IPS-20b (cell line): ENCODE data around the gene CDH13.

Experiments used
- H3K27ac ChIP-seq: one replicate; pipeline ENCODE4 v1.5.1; 2013; ENCODE audit warnings: low read length
- H3K27me3 ChIP-seq: 2 replicates; pipeline ENCODE4 v1.6.1; 2013; ENCODE audit warnings: mild to moderate bottlenecking, low read length, inconsistent platforms; ENCODE audit not compliant: insufficient read depth
- H3K36me3 ChIP-seq: 2 replicates; pipeline ENCODE4 v1.6.1; 2013; ENCODE audit warnings: low read depth, mild to moderate bottlenecking, inconsistent platforms, low read length, moderate library complexity; ENCODE audit not compliant: insufficient read depth
- H3K4me1 ChIP-seq: 2 replicates; pipeline ENCODE4 v1.6.1; 2013; ENCODE audit warnings: mild to moderate bottlenecking, control low read depth, inconsistent platforms, low read length, moderate library complexity; ENCODE audit not compliant: insufficient read depth
- H3K4me3 ChIP-seq: 2 replicates; pipeline ENCODE4 v1.5.1; 2013; ENCODE audit warnings: mild to moderate bottlenecking, low read length, inconsistent platforms
- H3K9ac ChIP-seq: 2 replicates; pipeline ENCODE4 v1.6.1; 2013; ENCODE audit warnings: low read depth, mild to moderate bottlenecking, inconsistent platforms, low read length, moderate library complexity
- H3K9me3 ChIP-seq: 2 replicates; pipeline ENCODE4 v1.6.1; 2013; ENCODE audit warnings: mild to moderate bottlenecking, low read depth, low read length, inconsistent platforms; ENCODE audit not compliant: insufficient read depth

CDH13 gene

GRCh38 chr16:82999711-83000110 is 372.9 kb downstream of the CDH13 start:
- H3K9me3 ChIP-seq = no peaks in the 10 kb centered on the region
- H3K4me3 ChIP-seq = no peak overlapping the region
- no peaks in the 10 kb centered on the region for H3K36me3 ChIP-seq
- no peak overlapping the region for H3K27ac ChIP-seq
- H3K9ac ChIP-seq = no peak overlapping the region
- H3K4me1 ChIP-seq = no peaks in the 10 kb centered on the region
- H3K27me3 ChIP-seq = no peaks in the 10 kb centered on the region

GRCh38 chr16:83002351-83003334 is 375.9 kb downstream of the CDH13 start:
- H3K4me3 ChIP-seq = no peak overlapping the region
- no peaks in the 10 kb centered on the region for H3K27me3 ChIP-seq
- H3K27ac ChIP-seq = no peak overlapping the region

GRCh38 chr16:83004868-83005652 is 378.3 kb downstream of the CDH13 start:
- Histone ChIP-seq H3K9ac (no peak overlapping the region), H3K27ac (no peak overlapping the region), H3K4me3 (no peak overlapping the region), H3K9me3 (no peaks in the 10 kb centered on the region), H3K4me1 (no peaks in the 10 kb centered on the region), H3K36me3 (no peaks in the 10 kb centered on the region), H3K27me3 (no peaks in the 10 kb centered on the region)

More at GRCh38 chr16:83002351-83003334, 375.9 kb downstream of the CDH13 start:
- Histone ChIP-seq H3K9me3 (no peaks in the 10 kb centered on the region), H3K4me1 (no peaks in the 10 kb centered on the region), H3K36me3 (no peaks in the 10 kb centered on the region), H3K9ac (no peak overlapping the region)

GRCh38 chr16:83005653-83006160 is 378.9 kb downstream of the CDH13 start:
- Histone ChIP-seq H3K9me3 (no peaks in the 10 kb centered on the region), H3K27me3 (no peaks in the 10 kb centered on the region), H3K36me3 (no peaks in the 10 kb centered on the region), H3K4me3 (no peak overlapping the region), H3K27ac (no peak overlapping the region), H3K9ac (no peak overlapping the region), H3K4me1 (no peaks in the 10 kb centered on the region)

- H3K4me1 ChIP-seq = no peaks in the 10 kb centered on the region
- no peak overlapping the region for H3K27ac ChIP-seq
- H3K4me3 ChIP-seq = no peak overlapping the region
- H3K9me3 ChIP-seq = no peaks in the 10 kb centered on the region
- no peak overlapping the region for H3K9ac ChIP-seq
- H3K36me3 ChIP-seq = no peaks in the 10 kb centered on the region
- no peaks in the 10 kb centered on the region; the same call in 1 of the 2 replicates for H3K27me3 ChIP-seq
Measured at GRCh38 chr16:83010776-83011720, 384.3 kb downstream of the CDH13 start.

GRCh38 chr16:83011939-83012338 is 385.2 kb downstream of the CDH13 start:
- no peak overlapping the region for H3K27ac ChIP-seq
- H3K9me3 ChIP-seq = no peaks in the 10 kb centered on the region
- H3K4me1 ChIP-seq = no peaks in the 10 kb centered on the region
- no peaks in the 10 kb centered on the region for H3K36me3 ChIP-seq
- H3K9ac ChIP-seq = no peak overlapping the region
- H3K27me3 ChIP-seq = no peaks in the 10 kb centered on the region; the same call in 1 of the 2 replicates
- no peak overlapping the region for H3K4me3 ChIP-seq

- no peak overlapping the region for H3K9ac ChIP-seq
- no peaks in the 10 kb centered on the region; the same call in 1 of the 2 replicates for H3K27me3 ChIP-seq
- no peaks in the 10 kb centered on the region for H3K36me3 ChIP-seq
- H3K27ac ChIP-seq = no peak overlapping the region
- H3K4me1 ChIP-seq = no peaks in the 10 kb centered on the region
- no peaks in the 10 kb centered on the region for H3K9me3 ChIP-seq
- no peak overlapping the region for H3K4me3 ChIP-seq
Measured at GRCh38 chr16:83013071-83013470, 386.3 kb downstream of the CDH13 start.

GRCh38 chr16:83019963-83020362 is 393.2 kb downstream of the CDH13 start:
- no peaks in the 10 kb centered on the region; the same call in 1 of the 2 replicates for H3K9me3 ChIP-seq
- H3K9ac ChIP-seq = no peak overlapping the region
- H3K4me3 ChIP-seq = no peak overlapping the region
- no peaks in the 10 kb centered on the region for H3K36me3 ChIP-seq
- no peaks in the 10 kb centered on the region; the same call in 1 of the 2 replicates for H3K27me3 ChIP-seq
- H3K4me1 ChIP-seq = no peaks in the 10 kb centered on the region
- H3K27ac ChIP-seq = no peak overlapping the region

- no peaks in the 10 kb centered on the region for H3K4me1 ChIP-seq
- no peaks in the 10 kb centered on the region; the same call in 1 of the 2 replicates for H3K9me3 ChIP-seq
Measured at GRCh38 chr16:83021045-83021444, 394.3 kb downstream of the CDH13 start.

GRCh38 chr16:83021746-83022145 is 395.0 kb downstream of the CDH13 start:
- Histone ChIP-seq H3K27me3 (no peaks in the 10 kb centered on the region), H3K27ac (no peak overlapping the region), H3K36me3 (no peaks in the 10 kb centered on the region), H3K9me3 (no peaks in the 10 kb centered on the region; the same call in 1 of the 2 replicates), H3K4me3 (no peak overlapping the region), H3K4me1 (no peaks in the 10 kb centered on the region), H3K9ac (no peak overlapping the region)

More at GRCh38 chr16:83021045-83021444, 394.3 kb downstream of the CDH13 start:
- Histone ChIP-seq H3K36me3 (no peaks in the 10 kb centered on the region), H3K4me3 (no peak overlapping the region), H3K27ac (no peak overlapping the region), H3K9ac (no peak overlapping the region), H3K27me3 (no peaks in the 10 kb centered on the region; the same call in 1 of the 2 replicates)
